CD4-positive, CD25-positive, alpha-beta regulatory T cell (primary cell): ENCODE data around the gene PSMG4. TPM values are rescaled to one million over a fixed set of nuclear protein-coding genes. Genes with fewer than 3 reads are reported as not detected.
A peak's percentile ranks its signal among the peaks of the same experiment; 100 is the strongest.

Source experiments
- ATAC-seq, 2 donors: fragments of 150-1000 bp; cut with Tn5 transposase; one replicate each; pipeline ENCODE4 v1.10.0; 2021; ENCODE audit warnings: low read depth in 2 of 2, moderate number of reproducible peaks in 2 of 2, moderate library complexity in 1 of 2
- DNase-seq, 3 donors: peaks; one replicate each; pipeline versions ENCODE4 v3.0.0 to v3.0.0-alpha.2; 2012 to 2022; ENCODE audit warnings: mixed read lengths in 1 of 3
- H3K27ac ChIP-seq: one replicate; pipeline ENCODE4 v1.7.0; 2013; ENCODE audit warnings: mild to moderate bottlenecking, low read length; ENCODE audit not compliant: insufficient read depth, poor library complexity, severe bottlenecking
- H3K27me3 ChIP-seq: one replicate; pipeline ENCODE4 v1.7.0; 2013; ENCODE audit warnings: low read length; ENCODE audit not compliant: control insufficient read depth, insufficient read depth
- H3K36me3 ChIP-seq: one replicate; pipeline ENCODE4 v1.7.0; 2013; ENCODE audit warnings: mild to moderate bottlenecking, low read length, moderate library complexity; ENCODE audit not compliant: control insufficient read depth, insufficient read depth
- H3K4me1 ChIP-seq: 2 replicates; pipeline ENCODE4 v1.7.0; 2013; ENCODE audit warnings: mild to moderate bottlenecking, low read length; ENCODE audit not compliant: insufficient read depth, control insufficient read depth, poor library complexity, severe bottlenecking
- H3K4me3 ChIP-seq: one replicate; pipeline ENCODE4 v1.7.0; 2013; ENCODE audit warnings: low read depth, mild to moderate bottlenecking, low read length, moderate library complexity
- H3K9me3 ChIP-seq, 2 experiments: 1 replicate in 1 of 2; 2 replicates in 1 of 2; pipeline ENCODE4 v1.7.0; 2013; ENCODE audit warnings: low read length in 2 of 2, mild to moderate bottlenecking in 1 of 2, moderate library complexity in 1 of 2; ENCODE audit not compliant: control insufficient read depth in 2 of 2
- H3K27ac Mint-ChIP-seq, 3 donors: one replicate each; pipeline ENCODE4 v1.8.0; 2020 to 2022; ENCODE audit warnings: mild to moderate bottlenecking in 3 of 3, mixed read lengths in 3 of 3, moderate library complexity in 2 of 3
- H3K27me3 Mint-ChIP-seq: one replicate; pipeline ENCODE4 v1.8.0; 2022; ENCODE audit warnings: mild to moderate bottlenecking, mixed read lengths
- H3K36me3 Mint-ChIP-seq: one replicate; pipeline ENCODE4 v1.8.0; 2020; ENCODE audit warnings: mixed read lengths
- H3K4me1 Mint-ChIP-seq, 4 donors: one replicate each; pipeline ENCODE4 v1.8.0; 2020 to 2022; ENCODE audit warnings: mixed read lengths in 4 of 4, mild to moderate bottlenecking in 1 of 4
- H3K4me3 Mint-ChIP-seq, 4 donors: one replicate each; pipeline ENCODE4 v1.8.0; 2020 to 2022; ENCODE audit warnings: mild to moderate bottlenecking in 4 of 4, mixed read lengths in 4 of 4, moderate library complexity in 3 of 4
- H3K9me3 Mint-ChIP-seq, 7 donors: one replicate each; pipeline ENCODE4 v1.8.0; 2020 to 2022; ENCODE audit warnings: mixed read lengths in 7 of 7, mild to moderate bottlenecking in 3 of 7, moderate library complexity in 2 of 7
- polyA plus RNA-seq, 4 donors: library from polyadenylated mRNA; unstranded; fragments of 300-500 nt; fragmentation: Illumina TruSeq; gene quantifications; one replicate each; pipeline ENCODE4 v1.2.3, GENCODE V29; 2021
- total RNA-seq: library from RNA; stranded (reverse); gene quantifications from one replicate; pipeline ENCODE4 v1.2.3, GENCODE V29; 2022

The PSMG4 gene
- total and polyA plus RNA-seq, 5 donors from 2014 or later, result 18.0 to 56.8 (median 51.0) TPM

DNA sequence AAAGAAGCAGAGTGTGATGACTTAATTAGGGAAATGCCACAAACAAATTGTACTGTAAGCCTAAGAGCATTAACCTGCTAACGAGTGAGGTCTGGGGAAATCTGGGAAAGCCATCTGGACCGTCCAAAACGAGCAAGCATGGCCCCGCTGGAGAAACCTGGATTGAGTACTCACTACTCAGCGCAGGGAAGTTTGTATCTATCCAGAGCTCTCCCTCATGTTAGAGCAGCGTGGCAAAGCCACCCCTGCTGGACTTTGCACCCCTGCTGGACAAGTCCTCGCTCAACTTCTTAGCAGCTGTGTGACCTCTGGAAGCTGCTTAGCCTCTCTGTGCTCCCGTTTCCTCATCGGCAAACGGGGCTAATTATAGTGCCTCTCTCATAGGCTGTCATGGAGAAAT is 37.3 kb downstream of the PSMG4 start:
- H3K4me1 Mint-ChIP-seq, result no peaks in the 10 kb centered on the region
- peaks cover 0 to 2% (median 0%) of the 10 kb centered on the region in 7 donors for H3K9me3 Mint-ChIP-seq

DNA sequence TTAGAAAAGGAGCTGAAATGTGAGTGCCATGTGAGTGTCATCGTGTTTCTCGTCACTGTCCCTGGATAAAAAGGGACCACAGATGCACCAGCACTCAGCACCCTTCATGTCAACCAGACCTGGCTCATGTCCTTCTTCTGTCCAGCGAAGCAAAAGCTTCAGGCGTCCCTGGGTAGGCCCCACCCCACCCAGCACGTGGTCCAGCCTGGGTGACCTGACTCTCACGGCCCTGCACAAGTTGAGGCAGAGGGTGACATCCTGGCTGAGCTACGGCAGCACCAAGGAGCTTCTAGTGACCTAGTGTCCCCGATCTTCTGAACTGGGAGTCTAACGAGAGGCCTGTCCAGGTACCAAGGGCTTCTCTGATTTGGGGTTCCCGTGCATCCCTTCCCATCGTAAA is 37.8 kb downstream of the PSMG4 start:
- Histone ChIP-seq H3K4me1 (no peaks in the 10 kb centered on the region), H3K9me3 (no peaks in the 10 kb centered on the region), H3K27me3 (peaks cover 1% of the 10 kb centered on the region), H3K4me3 (no peak overlapping the region), H3K27ac (no peak overlapping the region), H3K36me3 (no peaks in the 10 kb centered on the region)
- no peaks in the 10 kb centered on the region for H3K4me1 Mint-ChIP-seq
- DNase-seq (no peak), ATAC-seq (no peak)
- H3K9me3 Mint-ChIP-seq, result peaks cover 0 to 2% (median 0%) of the 10 kb centered on the region in 7 donors
- H3K27ac Mint-ChIP-seq, result no peak overlapping the region
- no peaks in the 10 kb centered on the region for H3K36me3 Mint-ChIP-seq
- H3K27me3 Mint-ChIP-seq, result no peaks in the 10 kb centered on the region
- no peak overlapping the region for H3K4me3 Mint-ChIP-seq

More for the DNA sequence above, 37.3 kb downstream of the PSMG4 start:
- H3K4me1 ChIP-seq, result no peaks in the 10 kb centered on the region
- H3K9me3 ChIP-seq, result no peaks in the 10 kb centered on the region
- no peak for ATAC-seq
- no peaks in the 10 kb centered on the region for H3K36me3 ChIP-seq
- no peak overlapping the region for H3K27ac ChIP-seq
- DNase-seq, result no peak
- H3K4me3 ChIP-seq, result no peak overlapping the region
- no peak overlapping the region for H3K27ac Mint-ChIP-seq
- H3K36me3 Mint-ChIP-seq, result no peaks in the 10 kb centered on the region
- H3K27me3 Mint-ChIP-seq, result no peaks in the 10 kb centered on the region
- H3K4me3 Mint-ChIP-seq, result no peak overlapping the region
- H3K27me3 ChIP-seq, result no peaks in the 10 kb centered on the region

DNA sequence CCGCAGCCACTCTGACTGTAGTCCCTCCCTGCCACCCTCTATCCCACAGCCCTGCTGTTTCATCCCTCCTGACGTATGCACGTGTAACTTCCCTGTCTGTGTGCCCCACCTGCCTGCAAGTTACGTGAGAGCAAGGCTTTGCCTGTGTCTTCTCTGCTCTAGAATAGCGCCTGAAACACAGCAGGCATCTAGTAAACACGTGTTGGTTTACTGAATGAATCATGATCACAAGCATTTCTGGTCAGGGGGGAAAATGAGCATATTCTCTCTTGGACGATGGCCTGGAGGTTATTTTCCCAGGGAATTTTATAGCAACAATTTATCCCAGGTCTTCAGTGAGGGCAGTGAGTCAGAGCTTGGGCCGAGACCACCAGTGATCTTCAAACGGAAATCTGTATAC is 38.3 kb downstream of the PSMG4 start:
- Histone ChIP-seq H3K36me3 (no peaks in the 10 kb centered on the region), H3K4me3 (no peak overlapping the region), H3K27me3 (peaks cover 4% of the 10 kb centered on the region), H3K4me1 (no peaks in the 10 kb centered on the region), H3K27ac (no peak overlapping the region), H3K9me3 (no peaks in the 10 kb centered on the region)
- no peaks in the 10 kb centered on the region for H3K4me1 Mint-ChIP-seq
- no peak for DNase-seq
- H3K9me3 Mint-ChIP-seq, result peaks cover 0 to 2% (median 0%) of the 10 kb centered on the region in 7 donors
- H3K27me3 Mint-ChIP-seq, result peaks cover under 1% of the 10 kb centered on the region
- peak overlapping the region in 1 of 3 donors; percentile 6 for H3K27ac Mint-ChIP-seq
- no peak for ATAC-seq
- no peak overlapping the region for H3K4me3 Mint-ChIP-seq
- no peaks in the 10 kb centered on the region for H3K36me3 Mint-ChIP-seq

DNA sequence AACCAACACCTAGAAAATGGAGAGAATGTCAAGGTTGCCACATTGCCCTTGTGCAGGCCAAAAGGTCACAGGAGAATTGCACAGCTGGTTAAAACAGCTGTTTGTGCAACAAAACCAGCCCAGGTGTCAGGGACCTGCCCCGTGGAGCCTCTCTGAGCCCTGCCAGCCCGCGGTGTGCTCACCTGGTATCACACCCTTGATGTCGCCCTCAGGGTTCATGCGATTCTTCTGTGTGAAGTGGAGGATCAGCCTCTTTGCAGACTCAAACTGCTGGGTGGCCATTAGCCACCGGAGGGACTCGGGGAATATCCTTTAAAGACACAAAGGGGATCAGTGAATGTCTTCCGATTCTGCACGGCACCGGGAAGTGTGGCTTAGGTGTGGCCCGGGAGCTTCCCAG is 39.2 kb downstream of the PSMG4 start:
- H3K27ac ChIP-seq, result no peak overlapping the region
- Mint-ChIP-seq H3K27me3 (peaks cover 8% of the 10 kb centered on the region), H3K36me3 (no peaks in the 10 kb centered on the region), H3K4me3 (no peak overlapping the region), H3K27ac (peak overlapping the region in 1 of 3 donors; percentile 36), H3K9me3 (peaks cover 0 to 5% (median 0%) of the 10 kb centered on the region in 7 donors), H3K4me1 (no peaks in the 10 kb centered on the region)
- no peak for DNase-seq
- H3K4me3 ChIP-seq, result no peak overlapping the region
- no peaks in the 10 kb centered on the region for H3K9me3 ChIP-seq
- peaks cover 4% of the 10 kb centered on the region for H3K27me3 ChIP-seq
- no peaks in the 10 kb centered on the region for H3K4me1 ChIP-seq
- no peak for ATAC-seq
- H3K36me3 ChIP-seq, result no peaks in the 10 kb centered on the region

DNA sequence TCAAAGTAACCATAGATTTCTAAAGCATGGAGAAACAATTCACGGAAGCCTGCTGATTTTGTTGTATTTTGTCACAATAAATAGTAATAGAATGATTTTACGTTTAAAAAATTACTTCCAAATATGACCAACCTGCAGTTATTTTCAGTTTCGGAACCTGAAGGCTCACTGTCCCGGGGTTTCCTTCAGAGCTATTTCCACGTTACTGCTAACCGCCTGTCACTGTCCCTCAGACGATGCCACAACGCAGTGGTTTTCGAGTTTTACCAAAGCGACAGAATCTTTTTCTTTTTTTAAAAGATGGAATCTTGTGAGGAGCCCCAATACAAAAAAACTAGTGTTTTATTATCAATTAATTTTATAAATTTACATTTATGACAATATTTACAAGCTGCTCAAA is 40.5 kb downstream of the PSMG4 start:
- DNase-seq, result no peak
- Mint-ChIP-seq H3K36me3 (no peaks in the 10 kb centered on the region), H3K27me3 (peaks cover 8% of the 10 kb centered on the region), H3K9me3 (peaks cover 0 to 5% (median 0%) of the 10 kb centered on the region in 7 donors), H3K4me1 (no peaks in the 10 kb centered on the region), H3K27ac (no peak overlapping the region), H3K4me3 (no peak overlapping the region)
- Histone ChIP-seq H3K4me1 (no peaks in the 10 kb centered on the region), H3K36me3 (no peaks in the 10 kb centered on the region), H3K4me3 (no peak overlapping the region), H3K27me3 (peaks cover 4% of the 10 kb centered on the region), H3K9me3 (no peaks in the 10 kb centered on the region), H3K27ac (no peak overlapping the region)
- no peak for ATAC-seq

DNA sequence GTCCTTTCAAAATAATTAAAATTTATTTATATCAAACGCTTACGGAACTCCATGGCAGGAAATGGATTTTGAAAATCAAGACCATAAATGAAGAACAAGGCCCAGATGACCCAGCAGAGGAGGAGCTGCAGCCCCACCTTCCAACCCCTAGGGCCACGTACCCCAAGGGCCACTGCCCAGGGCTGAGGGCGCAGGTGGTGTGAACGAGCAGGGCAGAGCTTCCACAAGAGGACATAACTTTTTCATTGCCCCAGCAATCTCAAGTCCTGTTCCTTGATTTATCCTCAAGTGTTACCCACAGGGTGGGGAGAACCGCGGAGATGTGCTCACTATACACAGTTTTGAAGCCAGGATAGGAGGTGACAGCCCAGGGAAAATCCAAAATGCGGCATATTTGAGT is 42.8 kb downstream of the PSMG4 start:
- ATAC-seq (no peak), DNase-seq (no peak)
- no peaks in the 10 kb centered on the region for H3K4me1 ChIP-seq
- Mint-ChIP-seq H3K9me3 (peaks cover 0 to 5% (median 0%) of the 10 kb centered on the region in 7 donors), H3K4me3 (no peak overlapping the region), H3K4me1 (no peaks in the 10 kb centered on the region), H3K27me3 (peaks cover 8% of the 10 kb centered on the region), H3K27ac (no peak overlapping the region), H3K36me3 (peaks cover 11% of the 10 kb centered on the region)
- H3K9me3 ChIP-seq, result no peaks in the 10 kb centered on the region
- no peaks in the 10 kb centered on the region for H3K36me3 ChIP-seq
- no peak overlapping the region for H3K27ac ChIP-seq
- peaks cover 4% of the 10 kb centered on the region for H3K27me3 ChIP-seq
- H3K4me3 ChIP-seq, result no peak overlapping the region

DNA sequence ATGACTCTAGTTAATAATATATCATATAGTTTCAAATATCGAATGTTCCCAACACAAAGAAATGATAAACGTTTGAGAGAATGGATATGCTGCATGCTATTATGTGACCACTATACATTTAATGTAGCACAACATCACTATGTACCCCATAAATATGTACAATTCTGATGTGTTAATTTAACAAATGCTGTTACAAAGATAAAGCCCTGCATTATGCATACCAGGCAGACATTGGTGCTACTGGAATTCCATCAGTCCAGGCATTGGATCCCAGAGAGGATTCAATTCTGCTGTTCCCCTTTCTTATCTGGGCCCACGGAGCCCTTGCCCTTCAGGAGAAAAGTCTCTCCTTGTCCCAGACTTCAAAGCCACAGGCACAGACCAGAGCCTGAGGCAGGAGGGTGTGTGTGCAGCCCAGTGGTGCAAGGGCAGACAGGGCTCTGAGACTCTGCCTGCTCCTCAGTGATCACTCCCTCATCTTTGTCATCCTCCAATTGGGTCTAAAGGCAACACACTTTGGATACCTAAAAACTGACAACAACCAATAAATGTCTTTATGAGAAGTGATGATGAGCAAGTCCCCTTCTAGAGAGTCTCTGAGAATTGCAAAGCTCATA is 45.2 kb downstream of the PSMG4 start:
- Mint-ChIP-seq H3K9me3 (peaks cover 0 to 4% (median 0%) of the 10 kb centered on the region in 7 donors), H3K27ac (no peak overlapping the region), H3K36me3 (peaks cover 11% of the 10 kb centered on the region), H3K27me3 (peaks cover 8% of the 10 kb centered on the region), H3K4me1 (no peaks in the 10 kb centered on the region), H3K4me3 (no peak overlapping the region)
- ATAC-seq, result no peak
- DNase-seq, result no peak
- Histone ChIP-seq H3K9me3 (no peaks in the 10 kb centered on the region), H3K27ac (no peak overlapping the region), H3K36me3 (no peaks in the 10 kb centered on the region), H3K4me3 (no peak overlapping the region), H3K4me1 (no peaks in the 10 kb centered on the region), H3K27me3 (peaks cover 4% of the 10 kb centered on the region)

DNA sequence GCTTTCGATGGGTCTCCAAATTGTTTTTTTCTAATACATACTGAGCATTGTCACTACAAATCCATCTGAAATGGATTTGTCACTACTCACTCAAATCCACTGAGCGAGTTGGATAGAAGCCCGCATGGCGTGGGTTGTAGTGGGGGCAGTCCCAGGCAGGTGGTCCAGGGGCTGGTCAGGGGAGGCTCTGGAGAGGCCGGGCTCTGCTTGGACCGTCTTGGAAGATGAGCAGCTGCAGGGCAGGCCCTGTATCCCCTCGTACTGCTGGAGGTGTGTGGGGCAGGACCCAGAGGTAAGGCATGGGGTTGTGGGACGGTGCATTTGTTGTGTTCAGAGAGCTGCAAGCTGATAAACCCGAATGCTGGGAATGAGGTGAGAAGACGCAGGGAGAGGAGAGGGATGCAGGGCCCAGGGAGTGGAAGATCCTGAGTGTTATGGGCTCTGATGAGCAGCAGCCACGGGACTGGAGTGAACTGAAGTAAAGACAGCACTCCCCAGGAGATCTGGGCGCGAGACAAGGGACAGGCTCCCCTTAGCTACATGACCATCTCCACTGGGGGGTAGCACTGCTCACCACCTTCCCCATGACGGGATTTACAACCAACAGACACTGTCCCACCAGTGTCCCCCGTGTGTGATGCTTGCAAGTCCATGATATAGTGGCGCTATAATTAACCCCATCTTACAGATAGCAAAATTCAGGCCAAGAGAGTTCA is 45.9 kb downstream of the PSMG4 start:
- H3K4me1 Mint-ChIP-seq, result no peaks in the 10 kb centered on the region
- DNase-seq (no peak), ATAC-seq (no peak)
- no peaks in the 10 kb centered on the region for H3K4me1 ChIP-seq
- no peak overlapping the region for H3K27ac Mint-ChIP-seq
- peaks cover 11% of the 10 kb centered on the region for H3K36me3 Mint-ChIP-seq
- peaks cover 0 to 4% (median 0%) of the 10 kb centered on the region in 7 donors for H3K9me3 Mint-ChIP-seq
- H3K27me3 Mint-ChIP-seq, result peaks cover 8% of the 10 kb centered on the region
- H3K36me3 ChIP-seq, result no peaks in the 10 kb centered on the region
- no peak overlapping the region for H3K27ac ChIP-seq
- no peak overlapping the region for H3K4me3 Mint-ChIP-seq
- no peak overlapping the region for H3K4me3 ChIP-seq
- no peaks in the 10 kb centered on the region for H3K9me3 ChIP-seq
- H3K27me3 ChIP-seq, result peaks cover 4% of the 10 kb centered on the region
